NCI-H187 treated with DMSO at 0.1 percent for 48 hours (cell line): ENCODE results near the gene MLPH.

ENCODE experiments used
- DNase-seq: peaks from one replicate; lab custom pipeline; 2025; lab: John Stamatoyannopoulos, UW

The MLPH gene, protein sequence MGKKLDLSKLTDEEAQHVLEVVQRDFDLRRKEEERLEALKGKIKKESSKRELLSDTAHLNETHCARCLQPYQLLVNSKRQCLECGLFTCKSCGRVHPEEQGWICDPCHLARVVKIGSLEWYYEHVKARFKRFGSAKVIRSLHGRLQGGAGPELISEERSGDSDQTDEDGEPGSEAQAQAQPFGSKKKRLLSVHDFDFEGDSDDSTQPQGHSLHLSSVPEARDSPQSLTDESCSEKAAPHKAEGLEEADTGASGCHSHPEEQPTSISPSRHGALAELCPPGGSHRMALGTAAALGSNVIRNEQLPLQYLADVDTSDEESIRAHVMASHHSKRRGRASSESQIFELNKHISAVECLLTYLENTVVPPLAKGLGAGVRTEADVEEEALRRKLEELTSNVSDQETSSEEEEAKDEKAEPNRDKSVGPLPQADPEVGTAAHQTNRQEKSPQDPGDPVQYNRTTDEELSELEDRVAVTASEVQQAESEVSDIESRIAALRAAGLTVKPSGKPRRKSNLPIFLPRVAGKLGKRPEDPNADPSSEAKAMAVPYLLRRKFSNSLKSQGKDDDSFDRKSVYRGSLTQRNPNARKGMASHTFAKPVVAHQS

DNA sequence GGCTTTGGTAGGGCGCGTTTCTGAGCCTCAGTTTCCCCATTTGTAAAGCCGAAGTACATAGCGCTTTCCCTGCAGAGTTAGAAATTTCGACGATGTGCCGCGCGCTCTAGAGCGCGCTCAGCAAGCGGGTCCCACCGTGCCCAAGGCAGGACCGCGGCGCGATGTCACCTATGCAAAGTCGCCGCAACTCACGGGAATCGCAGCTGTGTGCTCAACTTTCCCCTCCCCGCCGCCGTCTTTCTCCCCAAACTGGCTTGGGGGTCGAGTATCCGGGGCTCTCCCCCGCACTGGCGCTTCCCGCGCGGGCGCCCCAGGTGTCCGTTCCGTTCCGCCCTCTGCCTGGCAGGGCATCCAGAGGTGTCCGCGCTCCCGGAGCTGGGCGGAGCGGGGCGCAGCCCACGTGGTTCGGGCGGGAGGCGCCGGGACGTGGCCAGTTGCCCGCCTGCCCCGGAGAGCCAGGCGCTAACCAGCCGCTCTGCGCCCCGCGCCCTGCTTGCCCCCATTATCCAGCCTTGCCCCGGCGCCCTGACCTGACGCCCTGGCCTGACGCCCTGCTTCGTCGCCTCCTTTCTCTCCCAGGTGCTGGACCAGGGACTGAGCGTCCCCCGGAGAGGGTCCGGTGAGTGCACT lies at the start of gene MLPH:
MLPH (plus strand) TSS at position 433 of the 630 bp plus-strand sequence. CDS start 6,176 bp downstream, outside the sequence.
- DNase-seq: no peak

DNA sequence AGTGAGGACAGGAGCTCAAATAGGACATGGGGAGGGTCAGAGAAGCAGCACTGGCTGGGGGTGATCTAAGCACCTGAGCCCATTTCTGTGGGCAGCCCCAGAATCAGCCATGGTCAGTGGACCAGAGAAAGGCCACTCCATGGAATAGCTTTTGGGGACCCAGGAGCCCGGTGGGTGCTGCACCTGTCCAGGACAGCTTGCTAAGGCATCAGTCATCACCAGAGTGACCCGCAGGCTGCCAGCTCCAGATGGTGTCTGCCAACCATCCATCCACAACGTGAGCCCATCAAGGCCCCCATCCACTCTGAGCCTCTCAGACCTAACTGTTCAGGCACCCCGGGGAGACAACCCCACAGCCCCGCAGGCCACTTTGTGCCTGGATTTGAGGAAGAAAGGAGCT lies 49.5 kb upstream of the MLPH start:
- DNase-seq: no peak

DNA sequence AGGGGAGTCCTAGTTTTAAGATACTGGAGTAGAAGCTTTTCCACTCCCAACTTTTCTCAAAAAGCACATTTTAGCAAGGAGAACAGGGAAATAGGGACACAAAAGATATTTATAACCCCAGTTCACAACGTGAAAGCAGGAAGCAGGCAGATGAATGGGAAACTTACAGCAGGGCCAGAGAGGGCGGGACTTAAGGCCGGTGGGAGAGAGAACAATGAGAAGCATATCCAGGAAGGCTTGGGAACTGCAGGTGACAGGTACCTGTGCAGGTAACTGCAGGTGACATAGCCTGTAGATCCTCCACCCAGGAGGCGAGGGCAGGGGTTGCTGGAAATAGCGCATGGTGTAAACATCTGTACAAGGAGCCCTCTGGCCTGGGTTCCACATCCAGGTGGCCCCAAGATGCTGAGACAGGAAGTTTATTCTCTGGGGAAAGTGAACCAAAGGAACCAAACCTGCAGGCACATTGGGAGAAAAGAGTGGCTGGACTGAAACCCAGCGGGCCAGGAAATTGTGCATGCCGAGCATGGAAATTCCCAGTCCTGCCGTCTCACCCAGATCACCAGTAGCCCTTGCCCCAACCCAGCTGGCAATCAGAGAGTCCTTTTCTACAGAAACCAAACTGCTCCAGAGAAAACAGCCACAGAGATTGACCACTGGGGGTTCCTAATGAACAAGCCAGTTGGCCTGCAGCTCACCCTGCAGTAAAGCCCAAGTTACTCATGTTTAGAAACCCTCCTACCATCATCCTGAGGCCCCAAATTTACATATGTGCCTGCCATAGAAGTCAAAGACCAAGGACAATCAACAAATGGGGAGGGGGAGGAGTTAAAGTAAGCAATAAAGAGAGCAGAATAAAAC lies 48.7 kb upstream of the MLPH start:
- DNase-seq: no peak

DNA sequence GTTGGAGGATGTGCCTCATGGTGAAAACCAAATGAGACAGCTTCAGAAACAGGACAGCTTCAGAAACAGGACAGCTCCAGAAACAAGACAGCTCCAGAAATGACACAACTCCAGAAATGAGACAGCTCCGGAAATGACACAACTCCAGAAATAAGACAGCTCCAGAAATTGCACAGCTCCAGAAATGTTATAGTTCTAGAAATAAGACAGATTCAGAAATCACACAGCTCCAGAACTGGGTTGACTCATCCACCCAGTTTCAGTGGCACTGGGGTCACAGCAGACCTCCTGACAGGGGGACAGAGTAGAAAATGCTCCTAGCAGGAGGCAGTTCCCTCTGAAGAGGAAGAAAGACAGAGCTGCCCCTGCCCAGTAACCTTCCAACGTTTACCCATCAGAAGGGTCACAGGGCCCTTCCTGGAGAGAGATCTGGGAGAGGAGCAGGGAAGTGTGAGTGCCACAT lies 46.2 kb upstream of the MLPH start:
- no peak for DNase-seq

DNA sequence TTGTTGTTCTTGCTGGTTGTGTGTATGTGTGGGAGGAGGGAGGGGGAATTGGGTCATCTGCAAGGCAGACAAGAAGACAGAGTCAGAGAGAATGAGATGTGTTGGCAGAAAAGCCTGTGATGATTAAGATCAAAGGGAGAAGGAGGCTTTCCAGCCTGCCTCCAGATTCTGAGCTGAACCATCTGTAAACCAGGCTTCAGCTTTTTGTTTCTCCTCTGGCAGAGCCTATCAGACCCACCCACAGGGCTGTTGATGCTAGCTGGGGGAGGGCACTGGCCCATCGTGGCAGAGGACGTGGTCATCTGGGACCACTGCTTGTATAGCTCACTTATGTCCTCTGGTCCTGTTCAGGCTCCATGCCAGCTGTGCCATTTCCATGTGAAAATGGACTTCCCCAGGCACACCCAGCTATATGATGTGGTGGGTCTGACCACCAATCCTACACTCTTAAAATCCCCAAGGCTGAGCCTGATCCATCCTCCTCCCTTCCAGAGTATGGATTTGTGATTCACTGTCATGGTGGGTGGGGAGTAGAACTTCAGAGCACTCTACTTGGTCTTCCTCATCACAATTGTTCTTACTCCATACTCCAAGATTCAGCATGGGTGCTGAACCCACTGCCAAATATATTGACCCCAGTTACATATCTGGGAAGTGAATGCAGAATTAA lies 45.3 kb upstream of the MLPH start:
- no peak for DNase-seq

DNA sequence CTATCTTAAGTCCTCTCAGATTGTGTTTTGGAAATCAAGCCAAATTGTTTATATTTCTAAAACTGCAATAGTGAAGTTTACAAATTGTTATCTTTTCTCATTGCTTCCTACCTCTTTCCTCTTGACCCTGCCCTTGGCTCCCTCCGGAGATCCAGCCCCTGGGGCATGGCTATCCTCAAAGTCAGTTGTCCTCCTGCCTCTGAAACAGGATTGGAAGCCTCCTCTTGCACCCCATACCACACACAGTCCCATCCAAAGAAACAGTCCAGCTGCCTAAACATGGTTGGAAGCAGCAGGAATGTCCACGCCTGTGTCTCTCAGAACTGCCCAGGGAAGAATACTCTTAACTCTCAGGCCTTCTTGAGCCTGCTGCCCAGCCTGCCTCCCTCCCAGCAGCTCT lies 43.0 kb upstream of the MLPH start:
- DNase-seq: no peak

DNA sequence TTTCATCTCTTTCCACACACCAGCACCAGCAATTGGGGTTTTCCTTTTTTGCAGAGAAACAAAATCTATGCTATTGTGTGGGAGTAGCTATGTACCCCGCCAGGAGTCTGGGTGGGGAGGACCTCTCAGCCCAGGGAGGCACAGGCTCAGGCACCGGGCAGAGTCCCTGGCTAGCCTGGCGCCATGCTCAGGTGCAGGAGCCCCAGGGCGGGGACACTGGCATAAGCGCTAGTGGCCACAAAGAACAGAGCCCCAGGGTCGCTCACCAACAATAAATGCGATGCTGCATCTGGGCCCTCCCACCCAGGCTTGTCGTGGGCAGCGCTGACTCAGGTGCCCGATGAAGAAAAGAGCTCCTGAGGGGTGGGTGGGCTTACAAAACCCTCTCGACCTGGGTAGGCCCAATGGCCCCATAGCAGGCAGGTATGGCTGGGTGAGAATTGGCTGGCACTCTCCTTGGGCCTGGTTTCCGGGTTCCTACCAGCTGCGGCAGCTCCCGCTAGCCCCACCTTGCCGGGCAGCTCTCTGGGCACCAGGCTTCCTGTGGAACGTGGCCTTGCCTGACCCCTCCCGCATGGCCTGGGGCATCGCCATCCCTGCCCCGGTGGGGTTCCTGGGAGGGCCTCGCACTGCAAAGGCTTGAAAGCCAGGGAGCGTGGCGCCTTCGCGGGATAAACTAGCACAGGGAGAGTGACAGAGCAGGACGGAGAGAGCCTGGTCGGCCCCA lies 41.3 kb upstream of the MLPH start:
- DNase-seq: no peak

DNA sequence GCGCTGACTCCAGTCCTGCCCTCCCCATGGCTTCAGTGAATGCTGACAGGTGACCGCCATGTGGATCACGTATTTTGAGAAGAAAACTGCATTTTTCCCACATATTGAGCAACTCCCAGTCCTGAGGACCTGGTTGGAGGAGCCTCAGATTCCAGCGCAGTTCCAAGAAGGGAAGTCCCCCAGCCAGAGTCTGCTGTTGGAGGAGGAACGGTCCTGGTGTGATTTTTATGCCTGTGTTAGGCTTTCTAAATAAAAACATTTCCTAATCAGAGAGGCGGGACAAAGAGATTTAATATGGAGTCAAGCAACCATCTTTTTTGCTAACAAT lies 40.7 kb upstream of the MLPH start:
- DNase-seq: no peak

DNA sequence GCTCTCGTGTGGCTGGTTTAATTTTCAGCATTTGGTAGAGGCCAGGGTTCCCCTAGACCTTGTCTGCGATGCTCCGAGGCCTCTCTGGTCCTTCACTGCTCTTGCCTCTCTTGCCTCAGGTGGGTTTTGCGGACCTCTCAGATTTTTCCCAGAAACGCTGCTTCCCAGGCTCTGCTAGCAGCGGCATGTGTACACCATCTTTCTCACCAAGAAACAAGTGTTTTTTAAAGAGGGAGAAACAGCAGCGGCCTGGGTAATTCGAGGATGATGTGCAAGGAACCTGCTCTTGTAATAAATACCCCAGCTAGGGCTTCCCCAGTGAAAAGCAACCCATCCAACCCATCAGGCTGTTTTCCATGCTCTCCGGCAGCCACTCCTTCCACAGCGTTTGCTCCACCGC lies 39.6 kb upstream of the MLPH start:
- no peak for DNase-seq

DNA sequence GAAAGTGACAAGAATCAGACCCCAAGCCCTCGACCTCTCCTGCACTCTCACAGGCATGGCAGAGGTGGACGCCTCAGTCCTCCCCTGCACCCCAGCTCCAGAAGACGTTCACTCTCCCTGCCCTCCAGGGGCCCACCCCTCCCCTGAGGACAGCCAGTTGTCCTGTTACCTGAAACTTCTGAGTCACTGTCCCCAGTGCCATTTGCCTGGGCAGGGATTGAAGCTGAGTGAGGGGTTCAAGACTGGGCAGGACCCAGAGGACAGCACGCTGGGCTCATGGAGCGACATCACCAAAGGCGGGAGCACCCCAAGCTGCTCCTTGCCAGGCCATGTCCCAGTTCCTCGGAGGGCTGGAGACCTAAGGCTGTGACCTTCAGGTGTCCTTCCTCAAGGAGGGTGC lies 38.9 kb upstream of the MLPH start:
- no peak for DNase-seq

DNA sequence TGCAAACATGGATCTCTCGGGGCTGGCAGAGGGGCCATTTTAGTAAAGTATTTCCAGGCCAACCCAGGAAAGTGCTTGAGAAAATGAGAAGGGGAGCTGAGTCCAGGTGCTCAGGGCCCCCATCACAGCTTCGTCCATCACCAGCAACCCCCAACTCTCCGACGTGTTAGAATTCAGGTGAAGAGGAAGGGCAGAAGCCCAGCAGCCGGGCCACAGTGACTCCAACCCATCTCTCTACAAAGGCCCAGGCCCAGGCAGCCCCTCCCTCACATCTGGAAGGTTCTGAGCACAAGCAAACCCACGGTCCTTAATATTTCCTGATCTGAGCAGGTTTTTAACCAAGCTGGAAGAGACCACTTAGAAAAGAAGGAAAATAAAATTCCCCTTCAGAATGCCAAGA lies 38.4 kb upstream of the MLPH start:
- no peak for DNase-seq

DNA sequence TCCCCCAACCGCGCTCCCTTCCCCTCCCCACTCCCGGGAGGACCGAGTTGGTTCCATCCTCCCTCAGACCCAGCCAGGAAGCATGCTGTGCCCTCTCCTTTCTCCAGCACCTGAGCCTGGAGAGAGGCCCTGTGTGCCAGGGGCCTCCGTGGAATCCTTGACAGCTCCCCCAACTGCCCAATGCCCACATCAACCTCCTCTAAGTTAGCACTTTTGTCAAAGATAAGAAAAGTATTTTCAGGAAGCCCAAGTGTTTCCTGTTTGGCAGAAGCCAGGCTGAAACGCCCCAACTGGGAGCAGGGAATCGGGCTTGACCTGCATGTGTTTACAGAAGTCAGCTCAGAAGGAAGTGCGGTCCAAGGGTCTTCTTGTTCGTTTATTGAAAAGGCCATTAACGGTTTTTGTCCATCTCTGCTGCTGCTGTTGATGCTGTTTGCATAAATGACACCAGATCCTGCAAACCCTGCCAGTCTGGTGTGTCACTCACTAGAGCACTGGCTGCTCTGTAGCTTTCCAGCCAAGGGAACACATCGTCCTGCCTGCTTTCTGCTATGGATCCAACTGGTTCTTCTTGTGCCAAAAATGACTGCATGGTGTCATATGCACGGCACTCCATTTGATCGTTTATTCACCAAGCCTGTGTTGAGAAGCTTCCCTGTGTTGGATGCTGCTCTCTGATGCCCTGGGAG lies 37.7 kb upstream of the MLPH start:
- DNase-seq: no peak

DNA sequence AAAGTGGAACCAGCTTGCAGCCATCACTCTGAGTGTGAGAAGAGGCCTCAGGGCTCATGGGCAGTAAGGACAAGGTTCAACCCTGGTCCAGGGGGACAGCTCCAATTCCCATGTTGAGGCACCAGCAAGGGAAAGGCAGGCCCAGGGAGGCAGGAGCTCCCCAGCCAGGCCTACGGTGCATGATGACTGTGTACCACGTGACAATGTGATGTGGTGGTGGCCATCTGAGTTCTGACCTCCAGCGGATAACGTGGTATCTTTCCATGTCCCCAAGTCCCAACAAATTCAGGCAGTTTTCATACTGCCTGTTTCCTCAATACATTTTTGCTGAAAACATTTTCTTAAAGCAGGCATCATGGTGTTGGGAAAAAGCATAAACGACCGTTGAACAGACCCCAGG lies 36.9 kb upstream of the MLPH start:
- DNase-seq: no peak

DNA sequence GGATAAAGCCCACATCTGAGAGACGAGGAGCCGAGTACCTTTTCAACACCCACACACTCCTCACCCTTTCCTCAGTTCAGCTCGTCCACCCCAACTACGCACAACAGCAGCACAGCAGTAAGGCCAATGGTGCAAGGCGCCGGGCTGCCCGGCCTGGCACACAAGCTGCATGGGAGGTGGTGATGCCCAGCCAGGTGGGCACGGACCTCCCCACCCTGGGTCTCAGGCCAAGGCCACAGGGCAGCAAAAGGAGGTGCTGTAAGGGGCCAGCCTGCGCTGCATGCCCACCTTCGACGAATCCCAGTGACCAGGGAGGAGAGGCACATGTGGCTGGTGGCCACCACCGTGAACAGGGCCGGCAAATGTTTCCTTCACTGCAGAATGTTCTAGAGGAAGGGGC lies 36.5 kb upstream of the MLPH start:
- no peak for DNase-seq

DNA sequence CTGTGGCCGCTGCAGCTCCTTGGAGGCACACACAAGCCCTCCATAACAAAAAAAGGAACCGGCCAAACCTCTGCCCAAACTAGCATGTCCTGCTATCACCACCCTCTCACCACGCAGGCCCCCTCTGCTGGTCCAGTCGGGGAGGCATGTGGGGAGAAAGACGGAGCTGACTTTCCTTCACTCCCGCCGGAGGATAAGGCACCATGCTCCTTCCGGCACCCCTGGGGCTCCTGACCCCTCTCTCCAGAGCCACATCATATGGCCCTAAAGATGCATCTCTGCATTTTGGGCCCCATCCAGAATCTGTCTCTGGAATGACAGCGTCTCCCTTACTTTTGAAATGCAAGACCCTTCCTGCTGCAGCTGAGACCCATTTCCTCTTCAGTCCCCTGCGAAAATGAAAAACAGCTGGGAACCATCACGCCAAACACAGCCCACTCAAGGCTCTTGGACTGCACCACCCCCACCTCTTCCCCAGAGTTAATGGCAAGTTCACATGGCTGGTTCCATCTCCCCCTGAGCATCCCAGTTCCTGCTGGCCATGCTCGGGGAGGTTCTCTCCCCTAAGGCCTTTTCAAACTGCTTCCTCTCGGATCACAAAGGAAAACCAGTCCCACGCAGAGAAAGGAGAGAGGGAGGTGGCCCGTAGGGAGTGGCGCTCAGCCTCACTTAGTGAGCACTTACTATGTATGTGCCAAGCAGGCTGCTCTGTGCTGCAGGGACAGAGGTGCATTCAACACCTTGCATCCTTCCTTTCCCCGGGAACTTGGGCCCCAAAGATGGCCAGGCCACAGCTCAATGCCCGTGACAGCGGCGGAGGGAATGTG lies 35.2 kb upstream of the MLPH start:
- DNase-seq: no peak

DNA sequence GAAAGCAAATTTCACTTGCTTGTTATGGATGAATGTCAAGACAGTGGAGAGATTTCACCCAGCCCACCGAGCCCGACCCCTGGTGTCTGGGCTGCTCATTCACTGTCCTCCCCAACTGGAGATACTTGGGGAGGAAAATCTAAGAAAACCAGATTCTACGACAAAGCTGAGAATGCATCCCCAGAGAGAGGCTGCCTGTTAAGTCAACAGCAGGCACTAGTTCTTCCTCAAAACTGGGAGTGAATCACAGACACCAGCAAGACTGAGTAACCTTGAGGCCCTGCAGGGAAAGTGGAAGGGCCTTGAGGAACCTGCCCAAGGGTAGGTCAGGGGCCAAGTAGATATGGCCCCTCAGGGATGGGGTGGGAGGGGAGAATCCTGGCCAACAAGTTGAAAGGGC lies 34.2 kb upstream of the MLPH start:
- no peak for DNase-seq

DNA sequence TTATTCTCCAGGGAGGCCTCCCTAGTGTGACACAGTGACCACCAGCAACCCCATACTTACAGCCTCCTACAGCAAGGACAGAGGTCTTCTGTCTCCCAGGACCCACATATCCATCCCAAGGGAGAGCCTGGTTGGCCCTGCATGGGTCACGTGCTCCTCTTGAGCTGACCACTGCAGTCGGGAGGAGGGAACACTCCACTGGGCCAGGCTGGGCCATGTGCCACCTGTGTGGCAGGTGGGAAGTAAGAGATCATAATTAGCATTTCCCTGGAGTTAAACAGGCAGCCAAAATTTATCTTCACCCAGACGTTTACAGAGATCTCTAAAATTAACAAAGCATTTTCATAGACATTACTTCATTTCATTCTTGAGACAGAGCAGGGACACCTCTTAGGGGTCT lies 33.4 kb upstream of the MLPH start:
- DNase-seq: no peak

DNA sequence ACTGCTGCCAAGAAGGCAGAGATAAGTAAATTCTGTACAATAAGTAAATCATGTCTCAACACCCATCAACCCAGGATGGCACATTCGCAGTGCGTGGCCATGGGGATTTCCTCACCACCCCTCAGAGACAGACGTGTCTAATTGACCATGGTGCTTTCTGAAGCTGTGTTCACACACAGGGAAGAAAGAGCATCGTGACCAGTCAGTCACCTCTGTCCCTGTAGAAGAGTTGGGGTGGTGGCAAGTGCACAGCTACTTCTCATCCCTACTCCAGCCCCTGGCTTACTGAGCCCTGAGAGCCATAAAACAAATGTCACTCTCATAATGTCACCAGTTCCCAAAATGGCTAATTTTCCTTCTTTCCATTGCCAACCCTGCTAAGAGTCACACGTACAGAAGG lies 31.3 kb upstream of the MLPH start:
- DNase-seq: no peak

DNA sequence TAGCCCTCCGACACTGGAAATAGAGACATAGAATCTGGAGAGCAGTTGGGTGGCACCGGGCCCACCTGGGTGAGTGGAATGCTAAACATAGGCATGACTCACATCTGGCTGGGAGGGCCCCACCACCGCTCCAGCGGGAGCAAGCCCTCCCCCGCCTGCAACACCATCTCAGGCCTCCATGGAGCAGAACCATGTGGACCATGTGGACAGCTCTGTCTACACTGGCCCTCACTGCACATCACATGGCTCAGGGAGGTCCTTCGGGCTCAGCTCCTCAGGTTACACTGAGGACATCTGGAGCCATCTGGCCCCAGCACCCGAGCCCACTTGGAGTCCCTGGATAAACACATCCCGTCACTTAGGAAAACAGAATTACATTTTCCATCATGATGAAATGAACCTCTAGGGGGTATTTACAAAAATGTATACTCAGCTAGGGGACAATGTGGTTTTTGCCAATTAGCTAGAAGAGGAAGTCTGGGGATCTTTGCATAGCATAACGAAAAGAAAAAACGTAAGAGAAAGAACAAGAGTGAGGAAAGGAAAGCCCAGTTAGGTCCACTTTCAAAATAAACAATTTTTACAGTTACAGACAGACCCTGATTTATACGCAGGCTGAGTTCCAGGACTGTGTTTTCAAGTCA lies 30.7 kb upstream of the MLPH start:
- DNase-seq: no peak
